ENCODE results near the gene CYTH3.
A peak's percentile ranks its signal among the peaks of the same experiment; 100 is the strongest.

Gene CYTH3

DNA sequence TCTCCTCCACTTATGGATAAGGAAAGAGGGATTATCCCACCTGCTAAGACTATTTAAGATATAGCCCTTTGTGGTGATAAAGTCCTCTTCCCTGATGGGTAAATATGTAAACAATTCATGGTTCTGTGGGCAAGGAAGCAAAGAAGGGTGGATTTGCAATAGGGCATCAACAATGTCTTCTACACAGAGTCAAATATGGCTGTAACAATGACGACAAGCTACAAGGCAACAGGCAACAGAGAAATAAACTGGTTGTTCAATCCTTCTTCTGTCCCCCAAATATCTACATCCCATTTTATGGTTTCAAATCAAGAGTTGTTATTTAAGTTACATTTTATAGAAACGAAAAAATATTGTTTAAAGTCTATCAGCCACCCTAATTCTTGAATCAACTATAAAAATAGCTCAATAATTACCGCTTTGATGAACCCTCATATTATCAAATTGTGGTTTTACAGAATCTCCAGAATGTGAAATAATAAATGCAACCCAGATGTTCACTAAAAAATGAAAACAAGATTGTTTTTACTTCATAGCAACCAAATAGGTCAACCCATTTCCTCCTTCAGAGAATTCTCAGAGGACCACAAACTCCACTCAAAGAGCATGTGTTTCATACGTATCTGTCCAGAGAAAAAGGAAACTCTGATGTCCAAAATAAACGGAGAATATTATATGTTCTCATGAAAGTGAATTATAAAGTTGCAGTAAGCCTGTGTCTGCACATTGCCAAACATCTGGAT, 13.8 kb downstream of the CYTH3 start:
- DNase-seq (ENCODE audit: low spot score) (no peak), FAIRE-seq (no peak)

DNA sequence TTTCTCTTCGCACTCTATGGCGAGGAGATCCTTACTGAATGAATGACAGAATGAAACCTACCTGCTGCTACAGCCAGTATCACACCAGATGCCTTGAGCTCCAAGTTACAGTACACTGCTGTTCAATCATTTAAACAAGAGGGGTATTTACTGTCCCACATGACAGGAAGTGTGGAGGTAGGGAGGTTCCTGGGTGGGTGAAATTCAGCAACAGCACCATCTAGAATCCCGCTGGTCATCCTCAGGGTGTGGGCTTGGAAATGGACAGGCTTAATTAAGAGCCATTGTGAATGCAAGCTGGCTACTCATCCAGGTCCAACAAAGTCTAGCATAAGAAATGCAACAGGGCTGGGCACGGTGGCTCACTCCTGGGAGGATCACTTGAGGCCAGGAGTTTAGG, 14.7 kb downstream of the CYTH3 start:
- DNase-seq (ENCODE audit: low spot score), result no peak
- no peak for FAIRE-seq

DNA sequence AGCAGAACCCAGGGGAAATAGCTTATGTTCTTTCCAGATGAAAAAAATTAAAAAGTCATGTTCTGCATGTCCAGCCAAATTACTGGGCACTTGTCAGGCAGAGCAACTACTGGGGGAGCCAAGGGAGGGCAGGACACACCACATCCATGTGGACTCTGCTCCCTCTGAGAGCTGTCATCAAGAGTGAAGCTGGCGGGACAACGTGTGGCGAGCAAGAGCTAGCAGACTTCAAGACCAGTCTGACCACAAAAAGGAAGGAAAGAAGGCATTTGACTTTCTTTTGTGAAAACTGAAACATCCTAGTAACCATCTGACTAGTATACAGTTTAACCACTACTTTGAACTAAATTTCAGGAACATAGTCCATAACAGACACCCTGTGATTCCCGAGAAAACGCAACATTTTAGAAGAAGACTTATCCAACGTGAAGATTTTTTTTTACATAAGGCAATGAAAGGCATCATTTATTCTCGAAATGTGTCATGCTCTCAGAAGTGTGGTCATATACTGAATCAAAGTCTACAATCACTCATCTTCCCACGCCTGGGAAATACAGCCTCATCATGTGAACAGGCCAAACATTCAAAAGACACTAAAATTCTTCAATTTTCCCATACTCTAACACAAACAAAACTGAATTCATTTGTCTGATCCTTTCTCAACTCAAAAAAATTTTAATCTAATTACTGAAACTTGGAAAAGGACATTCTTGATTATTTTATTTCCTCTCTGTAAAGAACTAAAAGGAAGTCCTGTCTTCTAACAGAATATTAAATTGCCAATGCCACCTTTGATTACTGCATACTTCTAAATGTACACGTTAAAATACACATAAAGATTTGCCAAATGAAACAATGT, 15.5 kb downstream of the CYTH3 start:
- FAIRE-seq, result no peak

DNA sequence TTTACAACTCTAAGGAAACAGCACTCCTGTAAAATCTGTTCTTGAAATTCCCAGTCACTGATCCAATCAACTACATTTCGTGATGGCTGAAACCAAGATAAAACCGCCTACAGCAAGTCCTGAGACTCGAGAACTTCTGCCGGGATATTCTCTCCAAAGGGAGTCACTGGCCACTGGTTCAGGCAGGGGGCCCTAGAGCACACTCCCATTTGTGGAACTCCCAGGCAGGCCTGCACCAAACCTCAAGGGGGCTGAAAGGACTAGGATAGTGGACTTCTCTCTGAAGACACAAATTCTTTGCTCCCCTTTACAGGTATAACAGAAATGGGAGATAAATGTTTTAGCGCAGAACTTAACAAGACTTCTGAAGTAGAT, 16.3 kb downstream of the CYTH3 start:
- FAIRE-seq, result no peak
- no peak for DNase-seq (ENCODE audit: low spot score)

More for the DNA sequence above, 15.5 kb downstream of the CYTH3 start:
- DNase-seq (ENCODE audit: low spot score), result no peak

DNA sequence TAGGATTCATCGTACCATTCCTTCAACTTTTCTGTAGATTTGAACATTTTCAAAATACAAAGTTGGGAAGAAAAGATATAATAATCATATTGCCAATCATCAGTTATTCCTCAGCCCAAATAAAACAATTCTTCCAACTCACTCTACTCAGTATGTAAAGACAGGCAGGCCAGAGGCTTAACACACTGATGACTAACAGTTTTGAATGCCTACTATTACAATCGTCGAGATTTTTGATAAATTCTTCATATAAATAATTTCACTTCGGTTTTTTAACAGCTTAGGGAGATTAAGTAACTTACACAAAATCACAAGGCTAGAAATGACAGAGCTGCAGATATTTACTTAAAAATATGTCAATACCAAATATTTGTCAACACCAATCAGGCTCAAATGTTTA, 17.6 kb downstream of the CYTH3 start:
- FAIRE-seq, result no peak
- no peak for DNase-seq (ENCODE audit: low spot score)

DNA sequence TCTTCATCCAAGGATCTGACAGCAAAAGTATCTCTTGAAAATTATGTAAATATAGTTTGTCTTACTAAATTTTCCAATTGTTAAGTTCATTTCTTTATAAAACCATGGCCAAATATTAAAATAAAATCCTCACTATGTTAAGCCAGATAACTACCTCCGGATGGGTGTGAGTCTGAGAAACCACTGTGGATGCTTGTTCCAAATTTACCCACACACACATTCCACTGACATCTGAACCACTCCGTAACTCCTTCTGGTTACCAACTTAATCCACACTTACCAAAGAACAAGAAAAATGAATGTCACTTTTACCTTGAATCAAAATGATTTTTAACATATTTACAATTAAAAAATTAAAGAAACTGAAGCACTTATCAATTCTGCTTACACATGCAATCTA, 19.7 kb downstream of the CYTH3 start:
- FAIRE-seq (no peak), DNase-seq (ENCODE audit: low spot score) (no peak)

DNA sequence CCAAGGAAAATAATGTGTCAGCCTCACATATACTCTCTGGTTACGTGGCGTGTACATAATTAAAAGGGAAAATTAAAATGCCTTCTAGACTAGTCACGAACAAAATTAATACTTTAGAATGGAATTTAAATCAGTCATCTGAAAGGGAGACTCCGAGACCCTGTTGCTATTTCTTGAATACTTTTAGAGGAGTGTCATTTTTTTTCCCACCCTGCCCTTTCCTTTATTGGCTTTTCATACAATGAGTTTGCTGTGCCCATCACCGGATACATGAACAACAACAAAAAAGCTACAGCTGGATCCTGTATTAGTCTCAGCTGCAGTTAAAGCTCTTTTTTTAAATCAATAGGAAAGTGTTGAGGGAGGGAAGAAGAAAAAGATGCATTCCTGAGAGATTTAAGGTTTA, 20.1 kb downstream of the CYTH3 start:
- DNase-seq (ENCODE audit: low spot score), result no peak
- no peak for FAIRE-seq

DNA sequence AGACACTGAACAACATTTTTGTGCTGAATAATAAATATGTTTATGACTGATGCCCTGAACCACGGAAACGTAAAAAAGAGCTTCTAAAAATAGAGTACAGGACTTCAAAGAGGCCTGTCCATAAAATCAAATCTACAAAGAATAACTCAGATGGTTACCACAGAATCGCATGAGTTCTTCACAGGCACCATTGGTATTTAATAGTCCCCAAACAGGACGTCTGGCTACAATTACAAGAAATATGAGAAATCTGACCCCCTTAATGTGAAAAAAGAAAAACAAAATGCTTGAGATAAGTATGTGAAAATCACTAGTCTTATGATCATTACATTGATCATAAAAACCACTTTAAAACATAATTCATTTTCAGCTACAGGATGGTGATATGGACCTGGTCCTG, 20.8 kb downstream of the CYTH3 start:
- DNase-seq (ENCODE audit: low spot score), result no peak
- FAIRE-seq, result no peak

DNA sequence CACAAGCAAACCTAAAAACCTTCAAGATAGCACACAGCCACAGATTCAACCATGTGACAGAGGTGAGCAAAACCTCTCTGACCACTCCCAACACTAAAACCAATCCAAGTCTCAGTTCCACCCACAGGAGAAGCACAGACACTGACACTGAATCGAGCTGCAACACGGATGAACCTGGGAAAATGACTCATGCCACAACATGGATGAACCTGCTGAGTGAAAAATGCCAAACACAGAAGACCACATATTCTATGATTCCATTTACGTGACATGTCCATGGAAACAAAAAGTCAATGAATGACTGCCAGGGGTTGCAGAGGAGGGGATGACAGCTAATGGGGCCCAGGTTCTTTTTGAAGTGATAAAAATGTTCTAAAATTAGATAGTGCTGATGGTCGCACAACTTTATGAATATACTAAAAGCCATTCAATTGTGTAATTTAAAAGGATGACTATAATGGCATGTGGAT, 22.0 kb downstream of the CYTH3 start:
- no peak for DNase-seq (ENCODE audit: low spot score)
- FAIRE-seq, result no peak

DNA sequence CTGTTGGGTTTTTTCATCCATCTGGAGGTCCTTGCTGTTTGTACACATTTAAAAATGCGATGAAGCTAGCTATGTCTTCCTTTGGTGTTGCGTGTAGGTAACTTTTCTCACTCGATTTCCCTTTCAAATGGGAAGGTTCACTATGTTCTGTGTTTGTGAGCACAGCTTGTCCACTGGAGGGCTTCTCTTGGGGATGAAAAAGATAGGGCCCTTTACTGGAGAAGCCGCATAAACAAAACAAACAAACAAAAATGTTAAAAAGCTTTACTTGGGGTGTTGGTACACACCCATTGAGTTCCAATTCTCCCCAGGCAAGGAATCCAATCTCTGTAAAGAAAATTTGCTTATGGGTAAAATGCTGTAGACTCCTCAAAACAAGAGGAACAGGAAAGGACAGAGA, 23.4 kb downstream of the CYTH3 start:
- FAIRE-seq (no peak), DNase-seq (ENCODE audit: low spot score) (no peak)

DNA sequence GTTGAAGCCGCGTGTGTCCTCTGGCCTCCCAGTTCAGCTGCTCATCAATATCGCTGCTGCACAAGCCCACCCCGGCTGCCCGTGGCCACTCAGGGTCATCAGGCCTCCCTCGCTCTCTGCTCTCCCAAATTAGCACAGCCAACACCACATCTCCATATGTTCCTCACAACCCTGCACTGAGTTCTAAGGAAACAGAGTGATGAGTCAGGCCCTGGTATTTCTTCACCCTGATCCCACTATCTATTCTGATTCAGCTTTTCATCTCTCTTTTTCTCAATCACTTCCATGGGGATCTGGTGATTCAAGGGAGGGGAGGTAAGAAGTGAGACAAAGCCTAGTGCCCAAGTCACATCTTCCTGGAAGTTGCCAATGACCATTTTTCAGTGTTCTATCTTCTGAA, 23.8 kb downstream of the CYTH3 start:
- FAIRE-seq (peak; percentile 14), DNase-seq (ENCODE audit: low spot score) (no peak)

DNA sequence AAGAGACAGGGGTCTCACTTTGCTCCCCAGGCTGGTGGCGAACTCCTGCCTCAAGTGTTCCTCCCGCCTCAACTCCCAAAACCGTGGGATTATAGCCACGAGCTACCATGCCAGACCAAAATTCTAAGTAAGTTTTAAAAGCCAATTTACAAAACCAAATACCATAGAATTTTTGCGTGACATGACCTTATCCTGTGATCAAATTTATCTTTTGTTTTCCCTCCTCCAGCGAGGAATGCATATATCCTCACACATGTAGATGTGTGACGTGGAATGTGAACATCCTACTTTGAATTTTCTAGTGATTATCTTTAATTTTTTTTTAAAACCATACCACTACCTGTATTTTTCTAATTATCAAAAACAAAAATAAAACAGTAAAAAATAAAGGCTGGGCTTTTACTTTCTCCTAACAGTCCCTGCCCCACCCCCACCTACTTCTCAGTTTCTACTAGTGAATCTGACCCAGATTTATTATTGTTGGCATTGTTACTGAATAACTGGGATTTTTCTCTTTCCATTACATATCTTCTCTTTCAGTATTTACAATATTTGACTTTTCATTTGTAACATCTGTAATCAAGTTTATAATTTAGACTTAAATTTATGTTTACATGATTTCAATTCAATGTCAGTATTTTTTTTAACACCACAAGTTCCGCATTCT, 26.0 kb downstream of the CYTH3 start:
- peak; percentile 51 for FAIRE-seq
- DNase-seq (ENCODE audit: low spot score), result no peak

DNA sequence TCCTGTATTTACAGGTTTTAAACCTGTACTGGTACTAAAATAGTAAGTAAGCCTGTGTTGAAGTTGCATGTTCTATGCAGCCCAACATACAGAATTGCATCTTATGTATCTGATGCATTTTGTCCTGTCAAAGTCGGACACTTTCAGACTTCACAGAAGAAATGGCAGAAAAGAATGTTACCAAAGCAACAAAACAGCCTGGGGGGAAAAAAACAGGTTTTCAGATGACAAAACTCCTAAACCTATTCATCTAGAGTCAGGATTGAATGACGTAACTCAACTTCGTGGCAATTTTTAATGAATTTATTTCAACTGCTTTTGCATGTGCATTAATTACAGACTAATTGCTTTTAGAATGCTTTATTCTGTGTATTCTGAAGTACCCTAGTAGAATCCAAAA, 28.4 kb downstream of the CYTH3 start:
- FAIRE-seq (no peak), DNase-seq (ENCODE audit: low spot score) (no peak)

DNA sequence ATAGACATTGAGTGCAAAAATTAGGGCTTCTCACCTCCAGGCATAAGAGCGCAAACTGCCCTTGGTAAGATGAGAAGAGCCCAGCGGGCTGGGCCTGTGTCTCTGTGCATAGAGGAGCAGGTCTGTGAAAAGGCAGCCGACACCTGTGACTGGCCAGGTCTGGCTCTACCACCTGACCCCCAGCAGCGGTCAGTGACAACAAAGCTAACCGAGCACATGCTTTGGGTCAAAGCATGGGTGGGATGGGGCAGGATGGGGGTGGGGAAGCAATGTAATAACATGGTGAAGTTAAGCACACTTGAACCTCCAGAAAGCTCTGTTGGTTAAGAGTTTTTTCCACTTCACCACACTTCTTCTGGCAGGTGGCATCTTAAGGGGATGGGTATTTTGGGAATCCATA, 29.3 kb downstream of the CYTH3 start:
- no peak for FAIRE-seq
- DNase-seq (ENCODE audit: low spot score), result no peak

DNA sequence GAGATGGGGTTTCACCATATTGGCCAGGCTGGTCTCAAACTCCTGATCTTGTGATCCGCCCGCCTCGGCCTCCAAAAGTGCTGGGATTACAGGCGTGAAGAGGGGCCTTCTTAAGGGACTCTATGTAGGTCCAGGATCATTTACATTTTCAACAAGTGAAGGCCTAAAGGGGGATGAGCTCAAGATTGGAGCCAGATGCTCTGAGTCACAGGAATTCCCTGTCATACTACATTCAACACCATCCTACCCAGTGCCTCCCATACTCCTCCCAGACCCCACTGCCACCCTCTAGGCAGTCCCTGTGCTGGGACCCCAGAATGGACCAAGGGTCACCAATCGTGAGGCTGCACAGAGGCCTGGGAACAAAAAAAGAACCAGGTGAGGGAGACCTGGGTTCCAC, 29.9 kb downstream of the CYTH3 start:
- FAIRE-seq, result no peak
- no peak for DNase-seq (ENCODE audit: low spot score)

DNA sequence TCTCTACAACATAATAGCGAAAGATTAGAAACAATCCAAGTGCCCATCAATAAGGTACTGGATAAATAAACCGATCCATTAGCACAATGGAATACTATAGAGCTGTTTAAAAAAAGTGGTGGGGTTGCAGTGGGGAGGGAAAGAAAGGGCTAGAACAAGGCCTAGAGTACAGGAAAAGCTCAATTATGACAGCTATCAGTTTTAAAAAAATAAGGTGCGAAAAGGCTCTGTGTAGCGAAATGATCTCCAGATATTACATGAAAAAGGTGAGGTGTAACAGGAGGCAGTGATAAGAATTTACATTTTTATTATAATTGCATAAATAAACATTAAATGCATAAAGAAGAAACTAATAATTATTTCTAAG, 30.8 kb downstream of the CYTH3 start:
- DNase-seq (ENCODE audit: low spot score) (no peak), FAIRE-seq (no peak)

DNA sequence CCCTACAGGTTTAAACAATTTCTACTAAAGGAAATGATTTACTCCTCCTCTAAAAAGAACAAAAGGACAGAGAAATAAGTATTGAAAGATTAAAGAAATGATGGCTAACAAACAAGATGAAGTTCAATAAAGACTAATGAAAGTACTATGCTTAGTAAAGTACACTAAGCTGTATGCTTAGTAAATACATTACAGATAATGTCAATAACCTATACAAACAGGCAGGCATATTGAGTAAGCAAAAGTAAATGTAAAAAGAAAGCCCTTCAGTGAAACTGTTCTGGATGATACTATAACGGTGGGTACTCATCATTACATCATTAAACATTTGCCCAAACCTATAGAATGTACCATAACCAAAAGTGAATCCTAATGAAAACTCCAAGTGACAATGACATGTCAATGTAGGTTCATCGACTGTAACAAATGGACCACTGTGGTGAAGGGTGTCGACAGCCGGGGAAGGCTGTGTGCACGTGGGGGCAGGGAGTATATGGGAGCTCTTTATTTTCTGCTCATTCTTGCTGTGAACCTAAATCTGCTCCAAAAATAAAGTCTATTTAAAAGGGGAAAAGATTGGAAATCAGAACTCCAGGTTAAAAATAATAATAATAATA, 34.0 kb downstream of the CYTH3 start:
- DNase-seq (ENCODE audit: low spot score) (no peak), FAIRE-seq (no peak)

DNA sequence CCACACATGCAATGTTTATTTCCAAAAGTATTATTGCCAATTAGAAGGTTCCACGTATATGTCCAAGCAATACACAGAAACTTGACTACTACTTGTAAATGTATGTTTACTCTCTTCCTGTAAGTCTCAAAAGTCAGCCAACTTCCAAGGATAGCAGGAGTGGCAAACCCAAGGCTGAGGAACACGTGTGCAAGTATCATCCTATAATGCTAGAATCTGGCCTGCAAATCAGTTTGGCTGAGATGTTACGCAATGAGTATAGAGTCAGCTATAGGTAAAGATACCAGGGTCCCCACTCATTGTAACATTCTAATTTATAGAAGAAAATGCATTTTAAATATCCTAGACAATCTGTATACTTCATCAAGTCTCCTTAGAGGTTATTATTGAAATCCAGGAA, 34.7 kb downstream of the CYTH3 start:
- no peak for DNase-seq (ENCODE audit: low spot score)
- no peak for FAIRE-seq

DNA sequence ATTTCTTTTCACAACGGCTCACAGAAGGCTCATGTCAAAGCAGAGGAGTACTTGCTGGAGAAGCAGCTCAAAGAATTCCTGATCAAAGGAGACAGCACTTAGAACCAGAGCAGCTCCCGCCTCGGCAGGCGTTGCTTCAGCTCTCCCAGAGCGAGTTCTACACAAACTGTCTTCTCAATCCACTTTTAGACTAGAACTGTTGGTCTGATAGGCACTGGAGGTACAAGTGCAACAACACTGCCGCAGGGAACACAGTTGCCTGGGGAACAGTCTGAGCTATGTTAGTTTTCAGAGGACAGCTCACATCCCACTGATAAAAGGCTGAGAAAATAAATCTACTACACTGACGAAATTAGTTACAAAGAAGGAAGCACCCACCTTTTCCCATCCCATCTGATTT, 35.4 kb downstream of the CYTH3 start:
- FAIRE-seq (no peak), DNase-seq (ENCODE audit: low spot score) (no peak)

DNA sequence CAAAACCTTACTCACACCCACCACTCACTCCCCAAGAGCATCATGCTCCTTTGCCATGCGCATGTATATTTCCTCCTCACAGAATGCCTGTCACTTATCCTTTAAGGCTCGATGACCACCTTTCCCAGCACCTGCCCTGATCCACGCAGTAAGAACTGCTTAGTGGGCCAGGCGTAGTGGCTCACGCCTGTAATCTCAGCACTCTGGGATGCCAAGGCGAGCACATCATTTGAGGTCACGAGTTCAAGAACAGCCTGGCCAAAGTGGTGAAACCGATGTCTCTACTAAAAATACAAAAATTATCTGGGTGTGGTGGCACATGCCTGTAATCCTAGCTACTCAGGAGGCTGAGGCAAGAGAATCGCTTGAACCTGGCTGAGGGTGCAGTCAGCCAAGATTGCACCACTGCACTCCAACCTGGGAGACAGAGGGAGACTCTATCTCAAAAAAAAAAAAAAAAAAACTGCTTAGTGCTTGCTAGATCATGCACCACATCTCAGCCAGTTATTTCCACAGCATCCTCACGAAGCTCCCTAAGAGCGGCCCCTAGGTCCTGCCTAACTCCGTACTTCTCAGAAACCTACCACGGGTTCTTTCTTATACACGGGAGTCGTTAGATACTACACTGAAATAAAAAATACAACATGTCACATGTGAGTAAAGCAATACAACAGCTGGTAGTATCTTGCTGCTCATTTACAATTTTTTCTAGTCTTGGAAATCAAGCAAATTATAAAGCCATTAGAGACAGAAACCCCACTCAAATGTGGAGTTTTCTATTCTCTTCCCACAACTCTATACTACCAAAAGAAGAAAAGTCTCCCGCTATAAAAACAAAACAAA, 37.2 kb downstream of the CYTH3 start:
- FAIRE-seq (no peak), DNase-seq (ENCODE audit: low spot score) (no peak)

DNA sequence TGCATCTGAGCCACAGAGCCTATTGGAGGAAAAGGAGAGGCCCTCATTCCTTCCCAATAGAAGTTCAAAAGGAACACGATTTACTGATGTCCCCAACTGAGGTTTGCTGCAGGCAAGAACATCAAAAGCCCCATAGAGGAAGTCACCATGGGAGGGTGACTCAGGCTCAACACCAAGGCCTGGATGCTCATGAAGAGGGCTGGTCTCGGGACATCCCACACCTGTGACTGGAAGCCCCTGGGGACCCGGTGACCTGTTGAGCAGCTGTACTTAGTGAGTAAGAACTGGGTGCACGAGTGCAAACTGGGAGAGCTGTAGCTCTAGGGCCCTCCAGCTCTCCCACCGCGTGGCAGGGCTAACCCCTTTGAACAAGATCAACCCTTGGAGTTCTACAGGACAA, 38.0 kb downstream of the CYTH3 start:
- DNase-seq (ENCODE audit: low spot score) (no peak), FAIRE-seq (no peak)

Data from RCC 7860 (cell line).